ENCODE data around the gene NLGN4Y. TPM values are rescaled to one million over a fixed set of nuclear protein-coding genes. Genes with fewer than 3 reads are reported as not detected.

The NLGN4Y gene
- total RNA-seq (2014; rRNA removed) (not detected in 2 replicates), Bru-seq, nascent RNA (percentile 4 among the genes with signal in this experiment), BruChase-seq, experiment 1, labeled RNA remaining after a 6-hour chase (percentile 4 among the genes with signal in this experiment), BruChase-seq, experiment 2, labeled RNA remaining after a 2-hour chase (percentile 2 among the genes with signal in this experiment)
- long read RNA-seq = 0 reads

DNA sequence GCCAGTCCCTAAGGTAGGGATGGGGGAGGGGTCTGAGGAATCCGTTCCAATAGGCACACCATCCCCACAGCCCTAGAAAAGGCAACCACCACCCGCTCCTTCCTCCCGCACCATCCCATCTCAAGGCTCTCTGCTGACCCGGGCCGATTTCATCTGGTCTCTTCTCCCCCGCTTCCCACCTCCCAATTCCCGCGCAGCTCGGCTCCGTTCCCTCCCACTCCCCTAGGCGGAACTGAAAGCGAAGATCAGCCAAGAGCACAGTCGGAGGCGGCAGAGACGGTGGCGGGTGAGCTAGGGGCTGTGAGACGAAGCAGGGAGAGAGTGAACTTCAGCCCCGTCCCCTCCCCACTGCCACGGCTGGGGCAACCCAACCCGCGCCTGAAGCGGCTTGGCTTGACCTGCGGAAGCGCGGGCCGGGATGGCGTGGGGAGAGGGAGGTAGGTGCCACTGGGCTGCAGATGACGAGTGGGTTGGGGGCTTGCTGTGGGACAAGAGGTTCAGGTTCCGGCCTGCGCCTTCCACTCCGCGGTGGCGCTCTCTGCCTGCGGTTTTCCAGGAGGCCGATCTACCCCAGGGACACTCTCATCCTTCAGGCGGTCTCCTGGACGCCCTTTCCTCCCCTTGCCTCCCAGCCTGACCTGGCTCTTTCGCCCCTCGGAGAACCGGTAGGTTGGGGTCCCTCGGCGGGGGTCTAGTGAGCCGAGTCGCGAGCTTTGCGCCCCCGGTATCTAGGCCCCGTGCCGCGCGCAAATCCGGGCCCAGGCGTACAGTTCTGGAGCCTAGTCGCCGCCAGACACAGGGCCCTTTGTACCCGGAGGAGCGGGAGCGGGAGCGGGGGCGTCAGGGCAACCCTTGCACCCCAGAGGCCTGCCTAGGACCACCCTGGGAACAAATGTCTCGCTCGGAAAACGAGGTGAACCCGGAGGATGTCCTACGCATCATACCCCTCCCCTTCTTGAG, at the start of gene NLGN4Y:
Gene NLGN4Y (plus strand): TSS at position 258 of the 960 bp plus-strand sequence. CDS start 97,591 bp downstream, outside the sequence.
- Histone ChIP-seq H3K27ac (ENCODE audit: low read length) (no peak within 1 kb of the TSS), H3K9me3 (ENCODE audit: low read length) (no peaks in the 10 kb centered on the region), H3K4me3 (ENCODE audit: low read length) (no peak within 1 kb of the TSS), H3K4me2 (ENCODE audit: low read length) (no peak within 1 kb of the TSS), H3K36me3 (ENCODE audit: low read depth, low read length) (no peaks in the 10 kb centered on the region), H4K20me1 (ENCODE audit: low read length) (no peaks in the 10 kb centered on the region), H3K9me2 (replicated peaks; ENCODE audit: low read length) (no peaks in the 10 kb centered on the region), H3F3A (ENCODE audit: low read length, unreplicated experiment) (no peaks in the 10 kb centered on the region), H3K27me3 (ENCODE audit: low read length) (no peaks in the 10 kb centered on the region), H3K79me2 (ENCODE audit: low read length) (no peaks in the 10 kb centered on the region), H3K4me1 (ENCODE audit: insufficient read depth, low read length) (no peaks in the 10 kb centered on the region), H3K9ac (ENCODE audit: low read length) (no peak within 1 kb of the TSS), H2AFZ (ENCODE audit: low read length) (no peak within 1 kb of the TSS)
- intact Hi-C loops (cut with micrococcal nuclease) = no loop called here
- DNase-seq (no peak), ATAC-seq (no peak)
- no TSS peak for BruUV-seq (replicated peaks)
- ChIA-PET CTCF (no interaction called here), POLR2A (ENCODE audit: unreplicated experiment) (no interaction called here)
- TF ChIP-seq EZH2phosphoT487 (IDR thresholded peaks at IDR 0.05; ENCODE audit: borderline replicate concordance, low read length) (no peak), EZH2 (IDR thresholded peaks at IDR 0.05; ENCODE audit: low read length, unreplicated experiment) (no peak)
- TF ChIP-seq, protein P1, sequence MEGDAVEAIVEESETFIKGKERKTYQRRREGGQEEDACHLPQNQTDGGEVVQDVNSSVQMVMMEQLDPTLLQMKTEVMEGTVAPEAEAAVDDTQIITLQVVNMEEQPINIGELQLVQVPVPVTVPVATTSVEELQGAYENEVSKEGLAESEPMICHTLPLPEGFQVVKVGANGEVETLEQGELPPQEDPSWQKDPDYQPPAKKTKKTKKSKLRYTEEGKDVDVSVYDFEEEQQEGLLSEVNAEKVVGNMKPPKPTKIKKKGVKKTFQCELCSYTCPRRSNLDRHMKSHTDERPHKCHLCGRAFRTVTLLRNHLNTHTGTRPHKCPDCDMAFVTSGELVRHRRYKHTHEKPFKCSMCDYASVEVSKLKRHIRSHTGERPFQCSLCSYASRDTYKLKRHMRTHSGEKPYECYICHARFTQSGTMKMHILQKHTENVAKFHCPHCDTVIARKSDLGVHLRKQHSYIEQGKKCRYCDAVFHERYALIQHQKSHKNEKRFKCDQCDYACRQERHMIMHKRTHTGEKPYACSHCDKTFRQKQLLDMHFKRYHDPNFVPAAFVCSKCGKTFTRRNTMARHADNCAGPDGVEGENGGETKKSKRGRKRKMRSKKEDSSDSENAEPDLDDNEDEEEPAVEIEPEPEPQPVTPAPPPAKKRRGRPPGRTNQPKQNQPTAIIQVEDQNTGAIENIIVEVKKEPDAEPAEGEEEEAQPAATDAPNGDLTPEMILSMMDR (conservative IDR thresholded peaks at IDR 0.05; ENCODE audit: low read depth, low read length) = no peak

DNA sequence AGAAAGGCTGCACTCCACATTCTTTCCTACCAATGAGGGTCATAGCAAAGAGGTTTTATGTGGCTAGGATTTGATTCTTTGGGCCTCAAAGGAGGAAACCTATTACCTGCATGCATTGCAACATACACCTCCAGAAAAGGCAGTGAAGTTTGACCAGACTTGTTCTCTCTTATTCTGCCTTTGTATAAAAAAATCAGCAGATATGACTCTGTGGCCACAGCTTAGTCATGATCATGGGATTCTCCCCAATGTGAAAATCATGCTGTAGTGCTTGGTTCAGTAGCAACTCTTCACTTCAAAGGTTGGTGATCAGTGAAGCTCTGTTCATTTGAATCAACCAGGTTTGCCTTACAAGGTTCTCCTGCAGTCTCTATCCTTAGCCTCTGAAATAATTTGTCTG, 38.4 kb upstream of the NLGN4Y start:
- intact Hi-C loops (cut with micrococcal nuclease) = no loop called here

DNA sequence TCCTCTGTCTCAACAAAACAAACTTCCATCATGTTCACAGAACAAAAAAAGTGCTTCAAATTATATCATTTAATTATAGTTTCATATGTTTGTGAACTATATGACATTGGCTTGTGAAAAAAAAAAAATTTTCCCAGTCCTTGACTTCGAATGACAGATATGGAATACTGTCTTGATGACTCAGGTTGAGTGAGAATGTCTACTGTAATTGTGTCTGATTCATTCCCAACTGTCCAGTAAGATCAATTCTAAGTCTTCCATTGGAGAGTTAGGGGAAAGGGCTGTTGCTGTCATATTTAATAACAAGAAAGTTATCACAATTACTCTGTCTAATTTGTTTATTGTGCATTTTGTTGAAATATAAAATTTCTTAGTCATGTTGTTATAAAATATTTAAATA, 34.1 kb upstream of the NLGN4Y start:
- ATAC-seq = no peak
- H3K9me2 ChIP-seq (replicated peaks; ENCODE audit: low read length) = no peaks in the 10 kb centered on the region
- no peaks in the 10 kb centered on the region for H3K4me1 ChIP-seq (ENCODE audit: insufficient read depth, low read length)
- ChIA-PET CTCF (no interaction called here), POLR2A (ENCODE audit: unreplicated experiment) (no interaction called here)
- no peak for TF ChIP-seq EZH2phosphoT487 (IDR thresholded peaks at IDR 0.05; ENCODE audit: borderline replicate concordance, low read length)
- no peak for TF ChIP-seq EZH2 (IDR thresholded peaks at IDR 0.05; ENCODE audit: low read length, unreplicated experiment)
- H3K36me3 ChIP-seq (ENCODE audit: low read depth, low read length) = no peaks in the 10 kb centered on the region
- no peaks in the 10 kb centered on the region for H3K9me3 ChIP-seq (ENCODE audit: low read length)
- no peaks in the 10 kb centered on the region for H3K27me3 ChIP-seq (ENCODE audit: low read length)
- H3K79me2 ChIP-seq (ENCODE audit: low read length) = no peaks in the 10 kb centered on the region
- no TSS peak for BruUV-seq (replicated peaks)
- H3K4me2 ChIP-seq (ENCODE audit: low read length) = no peak overlapping the region
- no peak overlapping the region for H3K4me3 ChIP-seq (ENCODE audit: low read length)
- H4K20me1 ChIP-seq (ENCODE audit: low read length) = no peaks in the 10 kb centered on the region
- no peaks in the 10 kb centered on the region for H3F3A ChIP-seq (ENCODE audit: low read length, unreplicated experiment)
- intact Hi-C loops (cut with micrococcal nuclease) = no loop called here
- H3K27ac ChIP-seq (ENCODE audit: low read length) = no peak overlapping the region
- DNase-seq = no peak
- H2AFZ ChIP-seq (ENCODE audit: low read length) = no peak overlapping the region
- no peak overlapping the region for H3K9ac ChIP-seq (ENCODE audit: low read length)

More for the DNA sequence above, 38.4 kb upstream of the NLGN4Y start:
- Histone ChIP-seq H4K20me1 (ENCODE audit: low read length) (no peaks in the 10 kb centered on the region), H3F3A (ENCODE audit: low read length, unreplicated experiment) (no peaks in the 10 kb centered on the region), H3K4me1 (ENCODE audit: insufficient read depth, low read length) (no peaks in the 10 kb centered on the region), H3K9me3 (ENCODE audit: low read length) (no peaks in the 10 kb centered on the region), H2AFZ (ENCODE audit: low read length) (no peak overlapping the region), H3K79me2 (ENCODE audit: low read length) (no peaks in the 10 kb centered on the region), H3K36me3 (ENCODE audit: low read depth, low read length) (no peaks in the 10 kb centered on the region), H3K27ac (ENCODE audit: low read length) (no peak overlapping the region), H3K4me2 (ENCODE audit: low read length) (no peak overlapping the region), H3K9ac (ENCODE audit: low read length) (no peak overlapping the region), H3K9me2 (replicated peaks; ENCODE audit: low read length) (no peaks in the 10 kb centered on the region), H3K27me3 (ENCODE audit: low read length) (no peaks in the 10 kb centered on the region), H3K4me3 (ENCODE audit: low read length) (no peak overlapping the region)
- ChIA-PET CTCF (no interaction called here), POLR2A (ENCODE audit: unreplicated experiment) (no interaction called here)
- ATAC-seq = no peak
- no TSS peak for BruUV-seq (replicated peaks)
- DNase-seq = no peak
- TF ChIP-seq EZH2phosphoT487 (IDR thresholded peaks at IDR 0.05; ENCODE audit: borderline replicate concordance, low read length) = no peak
